Measurements from ENCODE around the gene CIRBP. TPM values are rescaled to one million over a fixed set of nuclear protein-coding genes. Genes with fewer than 3 reads are reported as not detected.

The CIRBP gene
- total RNA-seq, 1 donor from 2014 or later: 184 TPM

DNA sequence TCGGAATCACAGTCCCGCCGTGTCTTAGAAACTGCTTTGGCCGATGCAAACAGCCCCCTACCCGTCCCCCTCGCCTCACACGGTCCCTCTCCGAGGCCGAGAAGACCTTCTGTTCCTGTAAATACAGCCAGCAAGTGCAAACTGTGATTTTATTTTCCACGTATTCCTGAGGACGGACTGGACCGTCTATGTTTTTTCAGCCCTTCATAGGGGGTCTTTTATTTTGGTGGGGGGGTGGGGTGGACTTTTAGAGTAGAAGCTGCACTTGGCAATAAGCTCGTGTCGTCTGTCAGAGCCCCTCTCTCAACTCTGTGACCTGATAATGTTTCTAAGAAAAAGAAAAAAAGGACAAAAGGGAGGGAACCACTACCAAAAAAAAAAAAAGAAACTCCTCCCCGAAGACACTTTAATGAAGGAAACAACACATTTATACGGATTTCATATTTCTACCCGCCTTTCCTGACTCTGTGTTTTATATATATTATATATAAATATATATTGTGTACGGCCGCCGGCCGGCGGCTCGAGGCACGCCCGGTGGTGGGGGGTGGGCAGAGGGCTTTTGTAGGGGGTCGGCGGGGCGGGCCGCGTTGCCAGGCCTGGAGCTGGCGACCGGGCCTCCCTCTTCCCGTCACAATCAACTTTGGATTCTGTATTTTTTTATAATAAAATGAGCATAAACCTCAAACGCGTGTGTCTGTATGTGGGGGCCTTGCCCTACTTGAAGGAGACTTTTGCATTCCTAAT lies 31.8 kb downstream of the CIRBP start:
- no peaks in the 10 kb centered on the region for H3K79me2 ChIP-seq (ENCODE audit: insufficient read depth, low read length)
- no peak overlapping the region for H3K27ac ChIP-seq (ENCODE audit: low read depth, low read length)
- no peaks in the 10 kb centered on the region for H4K20me1 ChIP-seq (ENCODE audit: insufficient read depth, low read length)
- Mint-ChIP-seq H3K4me3 (ENCODE audit: unreplicated experiment) (no peak overlapping the region), H3K27me3 (ENCODE audit: low read depth, unreplicated experiment) (peaks cover 2% of the 10 kb centered on the region), H3K27ac (ENCODE audit: unreplicated experiment) (no peak overlapping the region), H3K9me3 (ENCODE audit: unreplicated experiment) (no peaks in the 10 kb centered on the region), H3K36me3 (ENCODE audit: low read depth, unreplicated experiment) (no peaks in the 10 kb centered on the region), H3K4me1 (ENCODE audit: low read depth, unreplicated experiment) (no peaks in the 10 kb centered on the region)
- peaks cover 4% of the 10 kb centered on the region for H3K27me3 ChIP-seq (ENCODE audit: insufficient read depth, low read length)
- FAIRE-seq (no peak), DNase-seq (ENCODE audit: low read depth) (no peak)
- H3K4me2 ChIP-seq (ENCODE audit: low read length): no peak overlapping the region
- H3K9ac ChIP-seq (ENCODE audit: low read length): no peak overlapping the region
- no peak overlapping the region for H3K4me3 ChIP-seq (ENCODE audit: insufficient read depth, low read depth, low read length)
- H3K36me3 ChIP-seq (ENCODE audit: insufficient read depth, low read length): no peaks in the 10 kb centered on the region
- H2AFZ ChIP-seq (ENCODE audit: low read depth, low read length): no peak overlapping the region
- H3K9me3 ChIP-seq (ENCODE audit: insufficient read depth, low read depth, low read length): no peaks in the 10 kb centered on the region
- H3K4me1 ChIP-seq (ENCODE audit: insufficient read depth, low read length): no peaks in the 10 kb centered on the region
- no peak for TF ChIP-seq CTCF (IDR thresholded peaks at IDR 0.05; ENCODE audit: insufficient read depth, low read depth, low read length)
- TF ChIP-seq EZH2 (IDR thresholded peaks at IDR 0.05; ENCODE audit: insufficient read depth, low read length): no peak

- H3K79me2 ChIP-seq (ENCODE audit: insufficient read depth, low read length): no peaks in the 10 kb centered on the region
- H3K27me3 ChIP-seq (ENCODE audit: insufficient read depth, low read length): peaks cover 4% of the 10 kb centered on the region
- H3K27ac ChIP-seq (ENCODE audit: low read depth, low read length): no peak overlapping the region
- H3K4me3 ChIP-seq (ENCODE audit: insufficient read depth, low read depth, low read length): no peak overlapping the region
- peak overlapping the region; percentile 60 for H2AFZ ChIP-seq (ENCODE audit: low read depth, low read length)
- H3K9ac ChIP-seq (ENCODE audit: low read length): no peak overlapping the region
- no peaks in the 10 kb centered on the region for H3K4me1 ChIP-seq (ENCODE audit: insufficient read depth, low read length)
- TF ChIP-seq EZH2 (IDR thresholded peaks at IDR 0.05; ENCODE audit: insufficient read depth, low read length) (no peak), CTCF (IDR thresholded peaks at IDR 0.05; ENCODE audit: insufficient read depth, low read depth, low read length) (no peak)
- no peak overlapping the region for H3K27ac Mint-ChIP-seq (ENCODE audit: unreplicated experiment)
- no peaks in the 10 kb centered on the region for H3K9me3 ChIP-seq (ENCODE audit: insufficient read depth, low read depth, low read length)
- H3K4me3 Mint-ChIP-seq (ENCODE audit: unreplicated experiment): no peak overlapping the region
- H3K4me2 ChIP-seq (ENCODE audit: low read length): no peak overlapping the region
- H3K36me3 ChIP-seq (ENCODE audit: insufficient read depth, low read length): no peaks in the 10 kb centered on the region
- no peak for FAIRE-seq
- H3K4me1 Mint-ChIP-seq (ENCODE audit: low read depth, unreplicated experiment): no peaks in the 10 kb centered on the region
- H3K27me3 Mint-ChIP-seq (ENCODE audit: low read depth, unreplicated experiment): peaks cover 2% of the 10 kb centered on the region
- no peak for DNase-seq (ENCODE audit: low read depth)
- H3K36me3 Mint-ChIP-seq (ENCODE audit: low read depth, unreplicated experiment): no peaks in the 10 kb centered on the region
- no peaks in the 10 kb centered on the region for H4K20me1 ChIP-seq (ENCODE audit: insufficient read depth, low read length)
- no peaks in the 10 kb centered on the region for H3K9me3 Mint-ChIP-seq (ENCODE audit: unreplicated experiment)
Observed at GRCh38 chr19:1302533-1303239, 33.6 kb downstream of the CIRBP start.

All from astrocyte (in vitro differentiated cells and primary cell).